ENCODE measurements around the gene EDA.

Gene EDA

DNA sequence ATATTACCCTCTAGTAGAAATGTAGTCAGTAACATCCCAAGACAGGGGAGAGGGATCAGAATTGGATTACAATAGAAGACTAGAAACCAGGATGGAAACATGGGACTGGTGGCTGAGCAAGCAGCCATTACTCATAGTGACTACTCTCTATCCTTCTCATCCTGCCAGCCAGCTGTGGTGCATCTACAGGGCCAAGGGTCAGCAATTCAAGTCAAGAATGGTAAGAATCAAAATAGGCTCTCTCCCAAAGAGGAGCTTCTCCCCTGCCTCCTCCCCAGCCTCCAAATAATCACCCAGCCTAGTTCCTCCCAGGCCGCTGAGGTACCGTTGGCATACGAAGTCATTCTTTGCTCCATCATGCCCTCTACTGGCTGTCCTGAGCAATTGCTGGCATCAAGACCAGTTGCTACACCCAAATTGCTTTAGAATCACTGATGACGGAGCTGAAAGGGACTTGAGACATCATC, 414.4 kb downstream of the EDA start:
- no peak for DNase-seq

DNA sequence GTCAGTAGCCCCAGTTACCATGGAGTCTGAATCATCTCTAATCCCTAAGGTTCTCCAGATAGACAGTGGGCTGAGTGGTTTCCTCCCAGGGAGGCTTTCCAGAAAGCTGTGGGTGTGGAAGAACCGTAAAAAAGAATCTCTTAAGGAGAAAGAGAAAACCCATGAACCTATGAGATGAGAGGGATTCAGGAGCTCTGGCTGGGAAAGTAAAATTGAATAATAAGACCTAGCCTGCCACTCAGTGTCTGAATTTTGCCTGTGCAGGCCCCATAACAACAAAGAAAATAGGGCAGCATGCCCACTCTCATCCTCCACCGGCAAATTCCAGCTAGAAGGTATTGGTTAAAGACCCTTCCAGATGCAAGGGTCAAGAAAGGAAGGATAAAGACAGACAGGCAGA, 416.9 kb downstream of the EDA start:
- no peak for DNase-seq

DNA sequence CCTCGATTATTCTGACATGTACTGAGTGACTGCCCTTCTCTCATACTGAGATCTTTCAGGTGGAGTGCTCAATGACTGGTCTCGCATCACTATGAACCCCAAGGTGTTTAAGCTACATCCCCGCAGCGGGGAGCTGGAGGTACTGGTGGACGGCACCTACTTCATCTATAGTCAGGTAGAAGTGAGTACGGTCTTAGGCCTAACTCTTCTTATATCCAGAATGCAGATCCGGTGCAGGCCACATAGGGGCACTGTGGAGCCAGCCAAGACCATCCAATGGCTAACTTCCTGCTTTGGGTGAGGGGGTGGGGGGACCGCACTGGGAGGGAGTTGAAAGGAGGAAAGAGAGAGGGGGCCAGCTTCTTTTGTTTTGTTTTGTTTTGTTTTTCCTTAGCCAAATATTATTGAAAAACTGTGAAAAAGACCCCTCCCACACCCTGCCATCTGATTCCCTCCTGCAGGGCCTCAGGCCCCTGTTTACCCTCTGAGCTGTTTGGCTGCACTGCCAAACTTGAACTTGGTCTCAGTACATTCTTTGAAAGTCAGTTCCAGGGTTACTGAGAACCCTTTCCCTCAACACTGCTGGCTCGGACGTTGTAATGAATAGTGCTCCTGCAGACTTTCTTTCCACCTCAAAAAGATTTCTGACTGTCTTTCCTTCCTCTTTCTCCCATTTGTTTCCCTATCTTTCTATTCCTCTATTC, 417.6 kb downstream of the EDA start:
- no peak for DNase-seq

DNA sequence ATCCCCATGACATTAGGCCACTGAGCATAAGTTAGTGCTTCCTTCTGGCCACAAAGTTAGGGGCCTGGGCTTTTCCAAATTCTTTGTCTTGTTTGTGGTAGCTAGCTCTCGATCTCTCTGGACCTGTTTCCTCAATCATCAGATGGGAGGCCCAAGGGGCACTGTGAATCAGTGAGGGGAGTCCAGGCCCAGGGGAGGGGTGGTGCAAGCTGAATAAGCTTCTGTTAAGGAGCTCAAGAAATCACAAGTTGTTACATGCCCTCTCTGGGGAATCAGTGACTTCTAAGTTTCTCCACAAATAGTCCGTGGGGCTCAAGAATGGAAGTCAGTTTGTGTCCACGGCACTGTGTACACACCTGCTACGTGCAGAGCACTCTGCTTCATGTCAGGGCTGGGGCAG, 418.7 kb downstream of the EDA start:
- no peak for DNase-seq

DNA sequence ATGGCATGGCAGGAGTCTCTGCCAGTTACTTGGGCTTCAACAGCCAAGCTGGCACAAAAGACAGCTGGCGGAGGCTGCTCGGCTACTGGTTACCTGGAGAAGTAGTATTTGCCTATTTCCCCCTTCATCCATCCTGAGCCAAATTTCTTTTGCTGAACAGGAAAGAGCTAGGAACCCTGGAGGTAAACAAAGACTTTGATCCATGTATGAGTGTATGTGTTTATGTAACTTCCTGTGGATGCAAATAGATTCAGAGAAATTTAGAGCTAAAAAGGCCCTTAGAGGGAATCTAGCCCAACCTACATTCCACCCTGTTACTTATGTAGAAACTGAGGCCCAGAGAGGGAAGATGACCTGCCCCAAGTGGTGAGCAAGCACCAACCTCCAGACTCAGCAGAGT, 422.6 kb downstream of the EDA start:
- no peak for DNase-seq

DNA sequence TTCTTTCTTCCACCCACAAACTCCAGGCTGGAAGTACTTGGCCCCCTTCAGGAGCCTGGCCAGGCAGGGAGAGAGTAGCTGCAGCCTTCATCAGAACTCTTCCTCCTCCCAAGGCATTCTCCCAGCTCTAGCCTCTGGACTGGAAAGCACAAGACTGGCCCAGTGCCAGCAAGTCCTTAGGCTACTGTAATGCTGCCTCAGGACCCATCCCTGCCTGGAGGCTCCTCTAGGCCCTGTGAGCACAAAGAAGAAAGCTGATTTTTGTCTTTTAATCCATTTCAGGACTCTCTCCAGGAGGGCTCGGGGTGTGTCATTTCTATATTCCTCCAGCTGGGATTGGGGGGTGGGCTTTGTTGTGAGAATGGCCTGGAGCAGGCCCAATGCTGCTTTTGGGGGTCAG, 423.0 kb downstream of the EDA start:
- no peak for DNase-seq

DNA sequence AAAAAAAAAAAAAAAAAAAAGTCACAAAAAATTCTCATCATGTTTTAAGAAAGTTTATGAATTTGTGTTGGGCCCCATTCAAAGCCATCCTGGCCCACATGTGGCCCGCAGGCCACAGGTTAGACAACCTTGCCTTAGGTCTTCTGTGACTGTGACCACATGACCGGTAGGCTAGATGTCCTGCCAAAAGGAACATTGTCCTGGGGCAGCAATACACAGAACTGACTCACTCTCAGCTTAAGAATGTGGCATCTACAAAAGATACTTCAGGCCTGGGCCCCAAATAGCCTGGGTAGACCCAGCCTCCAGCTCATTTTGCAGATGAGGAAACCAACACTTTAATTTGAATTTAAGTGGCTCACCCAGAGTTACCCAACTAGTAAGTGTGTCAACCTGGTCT, 423.8 kb downstream of the EDA start:
- no peak for DNase-seq

DNA sequence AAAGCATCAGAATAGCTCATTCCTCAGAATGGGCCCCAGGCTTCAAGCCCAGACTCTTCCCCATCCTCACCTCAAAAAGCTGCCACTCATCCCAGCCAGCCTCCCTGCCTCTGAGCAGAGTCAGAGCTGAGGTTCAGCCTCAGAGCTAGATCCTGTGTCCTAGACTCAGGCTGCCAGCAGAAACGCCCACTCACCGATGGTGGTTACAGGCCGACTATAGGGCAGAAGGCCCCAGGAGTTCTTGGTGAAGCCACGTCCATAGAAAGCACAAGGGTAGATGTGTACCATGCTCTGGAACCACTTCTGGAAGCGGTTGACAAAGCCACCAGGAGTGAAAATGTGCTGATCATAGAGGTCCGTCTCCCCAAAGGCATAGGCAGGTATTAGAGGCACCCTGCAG, 426.1 kb downstream of the EDA start:
- DNase-seq, result no peak

DNA sequence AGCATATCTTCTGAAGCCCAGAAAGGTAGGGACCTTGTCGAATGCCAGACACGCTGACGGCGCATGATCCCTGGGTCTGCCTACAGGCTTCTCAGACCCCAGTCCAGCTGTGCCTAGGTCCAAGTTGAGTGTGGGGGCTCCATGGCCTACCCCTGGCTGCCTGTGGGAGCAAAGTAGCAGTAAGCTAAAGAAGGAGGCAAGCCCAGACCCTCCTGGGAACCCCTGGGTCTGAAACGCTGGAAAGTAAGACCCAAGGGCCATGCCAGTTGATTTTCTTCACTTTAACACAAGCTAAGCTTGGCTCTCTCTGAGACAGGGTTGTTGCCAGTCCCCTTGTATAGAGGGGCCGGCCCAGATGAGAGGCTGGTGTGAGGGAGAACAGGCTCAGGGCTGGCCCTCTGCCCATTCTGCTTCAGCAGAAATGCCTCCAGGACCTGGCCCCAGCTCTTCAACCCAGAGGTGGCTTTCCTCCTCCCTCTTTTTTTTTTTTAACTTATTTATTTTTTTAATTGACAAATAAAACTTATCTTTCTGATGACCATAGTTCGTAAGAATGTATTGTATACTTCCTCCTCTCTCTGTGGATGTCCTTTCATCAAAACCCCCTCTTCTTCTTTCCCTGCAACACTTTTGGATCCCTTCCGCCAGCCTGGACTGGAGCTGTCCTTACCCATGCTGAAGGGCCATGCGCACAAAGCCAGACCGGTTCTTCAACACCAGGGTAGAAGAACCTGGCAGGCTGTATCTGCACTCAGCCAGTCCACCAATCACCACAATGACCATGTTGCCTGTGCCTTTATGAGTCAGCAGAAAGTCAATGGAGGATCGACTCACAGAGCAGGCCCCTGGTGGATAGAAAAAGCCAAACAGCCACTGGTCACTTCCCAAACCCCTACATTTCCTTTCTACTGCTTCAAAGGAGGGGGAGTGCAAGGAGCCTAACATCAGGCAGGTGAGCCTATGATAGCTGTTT, 426.8 kb downstream of the EDA start:
- DNase-seq, result no peak

DNA sequence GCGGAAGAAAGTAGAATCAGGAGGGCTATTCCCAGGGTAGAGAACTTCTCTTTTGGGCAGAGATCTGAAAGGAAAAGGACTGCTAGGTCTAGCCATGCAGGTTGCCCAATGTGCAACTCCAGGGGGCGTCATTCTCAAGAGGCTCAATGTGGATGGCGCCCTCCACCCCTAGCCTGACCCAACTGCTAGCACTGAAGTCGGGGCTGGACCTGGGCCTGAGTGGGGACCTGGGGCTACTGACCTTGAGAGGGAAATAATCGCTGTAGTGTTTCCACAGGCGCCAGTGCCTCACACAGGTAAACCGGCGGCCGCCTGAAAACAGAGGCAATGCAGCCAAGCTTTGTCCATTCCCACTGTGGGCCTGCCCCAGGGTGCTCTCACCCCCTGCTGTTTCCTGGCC, 427.8 kb downstream of the EDA start:
- DNase-seq, result no peak

DNA sequence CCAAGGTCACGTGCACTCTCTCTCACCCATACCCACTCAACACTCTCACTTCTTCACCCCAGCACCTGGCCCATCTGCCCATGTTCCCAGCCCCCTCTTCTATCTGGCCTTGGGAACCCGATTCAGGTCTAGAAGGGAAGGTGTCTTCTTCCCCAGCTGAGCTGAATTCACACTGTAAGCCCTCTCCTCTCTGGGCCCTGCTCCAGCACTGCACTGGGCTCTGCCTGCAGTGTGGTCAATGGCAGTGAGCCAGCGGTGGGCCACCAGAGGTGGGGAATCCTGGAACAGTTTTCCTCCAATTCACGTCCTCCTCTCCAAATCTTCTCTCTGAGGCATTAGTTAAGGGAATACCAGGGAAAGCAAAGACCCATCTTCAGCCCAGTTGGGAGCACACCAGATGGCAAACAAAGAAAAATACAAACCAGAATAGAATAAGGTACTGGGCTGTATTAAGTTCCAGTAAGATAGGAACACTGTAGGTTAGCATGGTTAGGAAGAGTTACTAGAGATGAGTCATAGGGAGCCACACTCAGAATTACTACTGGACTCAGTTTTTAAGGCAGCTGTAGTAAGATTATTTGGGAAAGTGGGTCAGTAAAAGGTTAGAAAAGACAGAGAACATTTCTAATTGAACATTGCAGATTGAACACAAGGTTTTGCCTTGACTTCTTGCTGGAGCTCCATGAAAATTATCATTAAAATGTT, 428.8 kb downstream of the EDA start:
- DNase-seq, result no peak

DNA sequence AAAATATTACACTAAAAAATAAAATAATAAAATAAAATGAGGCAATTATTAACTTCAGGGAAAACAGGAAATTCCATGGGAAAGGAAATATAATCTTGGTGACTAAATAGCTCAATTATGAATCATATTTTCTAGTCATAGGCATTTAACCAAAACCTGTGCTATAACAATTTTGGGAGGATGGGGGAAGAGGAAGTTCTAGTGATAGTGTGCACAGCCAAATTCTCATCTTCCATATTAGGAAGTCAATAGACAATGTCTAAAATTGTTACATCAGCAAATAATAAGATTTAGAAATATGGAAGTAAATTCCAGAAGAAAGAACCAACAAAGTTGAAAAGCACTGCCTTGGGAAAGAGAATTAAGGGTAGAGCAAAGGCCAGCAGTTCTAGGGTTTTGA, 431.1 kb downstream of the EDA start:
- DNase-seq, result no peak

DNA sequence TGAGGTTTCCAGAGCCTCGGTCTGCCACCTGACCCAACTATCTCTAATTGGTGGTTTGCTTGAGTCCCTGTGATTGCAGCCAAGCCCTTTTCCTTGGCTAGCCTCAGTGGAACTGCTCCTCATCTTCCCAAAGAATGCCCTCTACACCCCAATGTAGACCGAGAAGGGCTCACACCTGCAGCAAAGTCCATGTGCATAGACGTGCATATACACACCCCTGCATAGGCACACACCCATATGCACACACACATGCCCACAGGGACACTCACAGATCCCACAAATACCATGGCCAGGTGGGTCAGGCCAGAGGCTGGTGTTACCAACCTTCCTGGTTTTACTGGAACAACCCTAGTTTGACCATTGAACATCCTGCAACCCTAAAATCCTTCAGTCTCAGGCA, 433.5 kb downstream of the EDA start:
- no peak for DNase-seq

DNA sequence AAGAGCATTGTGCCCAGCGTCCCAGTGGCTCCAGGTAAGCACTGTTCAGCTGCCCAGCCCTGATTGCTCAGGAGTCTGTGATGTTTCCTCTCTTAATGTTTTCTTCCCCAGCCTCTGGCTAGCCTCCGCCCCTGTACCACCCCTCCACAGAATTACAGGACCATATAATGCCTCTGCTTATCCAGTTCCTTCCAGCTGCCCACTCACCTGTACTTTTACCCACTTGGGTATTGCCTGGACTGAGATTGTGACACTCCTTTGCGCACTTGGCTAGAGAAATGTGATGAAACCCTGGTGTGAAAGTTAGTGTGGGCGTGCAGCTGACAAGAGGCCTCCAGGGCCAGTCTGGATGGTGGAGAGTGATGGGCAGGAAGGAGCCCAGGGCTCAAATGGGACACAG, 434.0 kb downstream of the EDA start, which contains the start of gene AWAT2:
TSS of gene AWAT2 (minus strand) at position 14 of the 400 bp plus-strand sequence. CDS start at position 8, 6 bp downstream.
- no peak for DNase-seq

DNA sequence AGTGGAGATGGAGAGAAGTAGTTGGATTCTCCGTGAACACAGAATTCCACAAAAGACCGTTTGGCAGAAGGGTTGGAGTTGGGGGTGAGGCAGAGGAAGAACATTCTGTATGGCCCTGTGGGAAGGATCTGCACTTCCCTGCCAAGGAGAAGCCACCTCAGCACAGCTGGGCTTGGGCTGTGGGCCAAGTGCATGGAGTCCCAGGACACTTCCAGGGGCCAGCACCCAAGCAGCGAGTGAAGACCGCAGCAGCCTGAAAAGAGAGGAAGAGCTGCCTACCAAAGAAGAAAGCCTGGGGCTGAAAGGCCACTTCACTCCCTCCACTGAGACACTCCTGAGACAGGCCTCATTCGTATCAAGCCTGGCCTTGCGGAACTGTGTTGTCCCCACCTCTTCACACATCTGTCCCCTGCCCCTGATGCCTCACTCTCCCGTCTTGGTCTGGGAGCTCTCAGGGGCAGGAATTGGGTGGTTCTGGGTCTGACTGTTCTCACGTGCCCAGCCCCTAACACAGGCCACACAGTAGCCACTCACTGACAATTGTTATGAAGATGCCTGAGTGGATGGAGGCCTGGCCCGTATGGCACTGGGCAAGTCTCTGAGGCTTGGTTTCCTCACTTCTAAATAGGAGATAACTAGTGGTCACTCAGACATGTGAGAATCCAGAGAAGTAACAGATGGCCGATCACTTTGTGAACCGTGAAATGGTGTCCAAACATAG, 437.1 kb downstream of the EDA start:
- no peak for DNase-seq

DNA sequence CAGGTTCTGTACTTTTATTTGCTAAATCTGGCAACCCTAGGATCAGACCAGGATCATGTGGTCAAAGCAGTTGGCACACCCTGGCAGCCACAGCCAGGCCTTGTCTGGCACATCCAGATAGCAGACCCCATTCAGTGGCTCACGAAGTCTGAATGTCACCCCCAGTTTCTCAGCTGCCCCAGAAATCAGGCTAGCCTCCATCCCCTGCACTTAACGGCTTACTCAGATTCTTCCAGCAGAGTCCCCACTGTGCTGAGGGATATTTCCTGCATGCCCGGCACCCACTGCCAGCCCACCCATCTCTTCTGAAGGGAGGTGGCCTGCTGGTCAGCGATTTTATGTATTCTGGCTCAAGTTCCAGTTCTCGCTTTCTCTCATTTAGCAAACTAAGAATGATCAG, 438.5 kb downstream of the EDA start:
- no peak for DNase-seq

DNA sequence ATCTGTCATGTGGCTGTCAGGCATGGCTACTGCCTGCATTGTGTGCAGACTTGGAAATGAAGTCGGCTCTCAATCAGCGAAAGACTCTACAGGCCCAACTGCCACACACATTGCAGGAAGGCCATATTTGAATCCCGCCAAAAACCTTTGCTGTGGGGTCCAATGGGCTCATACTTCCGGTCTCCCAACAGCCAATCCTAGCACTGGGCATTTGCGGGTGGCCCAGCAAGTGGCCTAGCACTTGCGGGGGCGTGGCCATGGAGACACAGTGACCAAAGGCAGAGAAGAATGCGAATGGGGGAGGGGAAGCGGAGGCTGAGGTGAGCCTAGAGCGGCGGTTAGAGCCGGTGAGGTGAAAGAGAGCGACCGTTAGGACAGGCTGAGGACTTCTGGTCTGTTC, 446.2 kb downstream of the EDA start, which contains the start of gene OTUD6A:
TSS of gene OTUD6A (plus strand) at position 382 of the 400 bp plus-strand sequence. CDS start 68 bp downstream, outside the sequence.
- no peak for DNase-seq

DNA sequence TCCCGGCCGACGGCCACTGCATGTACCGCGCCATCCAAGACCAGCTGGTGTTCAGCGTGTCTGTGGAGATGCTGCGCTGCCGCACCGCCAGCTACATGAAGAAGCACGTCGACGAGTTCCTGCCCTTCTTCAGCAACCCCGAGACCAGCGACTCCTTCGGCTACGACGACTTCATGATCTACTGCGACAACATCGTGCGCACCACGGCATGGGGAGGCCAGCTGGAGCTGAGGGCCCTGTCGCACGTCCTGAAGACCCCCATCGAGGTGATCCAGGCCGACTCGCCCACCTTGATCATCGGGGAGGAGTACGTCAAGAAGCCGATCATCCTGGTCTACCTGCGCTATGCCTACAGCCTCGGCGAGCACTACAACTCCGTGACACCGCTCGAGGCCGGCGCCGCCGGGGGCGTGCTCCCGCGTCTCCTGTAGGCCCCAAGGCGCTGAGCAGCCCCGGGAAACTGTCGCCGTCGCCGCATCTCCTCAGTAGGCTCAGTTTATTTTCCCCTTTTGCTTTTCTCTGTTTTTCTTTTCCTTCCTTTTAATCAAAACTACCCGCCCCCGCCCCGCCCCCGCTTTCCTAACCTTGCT, 447.1 kb downstream of the EDA start:
- DNase-seq, result no peak

DNA sequence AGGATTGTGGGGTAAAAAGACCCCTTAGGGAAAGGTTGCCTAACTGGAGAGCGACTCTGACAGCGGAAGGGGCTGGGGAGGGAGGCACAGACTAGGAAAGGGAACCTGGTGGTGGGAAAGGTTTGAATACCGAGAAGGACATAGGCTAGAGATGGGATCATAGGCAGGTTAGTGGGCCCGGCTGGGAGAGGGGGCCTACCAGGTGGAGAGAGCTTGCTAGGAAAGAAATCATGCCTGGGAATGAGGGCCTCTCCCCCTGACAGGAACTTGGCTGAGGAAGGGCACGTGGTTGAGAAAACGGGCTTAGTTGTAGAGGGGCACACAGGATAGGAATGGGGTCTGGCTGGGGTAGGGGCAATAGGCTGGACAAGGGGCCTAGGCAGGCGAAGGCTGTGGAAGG, 450.7 kb downstream of the EDA start:
- DNase-seq, result no peak

DNA sequence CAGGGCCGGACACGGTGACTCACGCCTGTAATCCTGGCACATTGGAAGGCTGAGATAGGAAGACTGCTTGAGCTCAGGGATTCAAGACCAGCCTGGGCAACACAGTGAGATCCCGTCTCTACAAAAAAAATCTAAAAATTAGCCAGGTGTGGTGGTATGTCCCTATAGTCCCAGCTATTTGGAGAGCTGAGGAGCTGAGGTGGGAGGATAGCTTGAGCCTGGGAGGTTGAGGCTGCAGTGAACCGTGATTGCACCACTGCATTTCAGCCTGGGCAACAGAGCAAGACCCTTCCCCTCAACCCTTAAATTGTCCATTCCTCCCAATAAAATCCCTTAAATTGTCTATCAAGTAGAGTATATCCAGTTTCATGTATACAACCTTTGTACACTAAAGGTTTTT, 463.4 kb downstream of the EDA start:
- DNase-seq, result no peak

DNA sequence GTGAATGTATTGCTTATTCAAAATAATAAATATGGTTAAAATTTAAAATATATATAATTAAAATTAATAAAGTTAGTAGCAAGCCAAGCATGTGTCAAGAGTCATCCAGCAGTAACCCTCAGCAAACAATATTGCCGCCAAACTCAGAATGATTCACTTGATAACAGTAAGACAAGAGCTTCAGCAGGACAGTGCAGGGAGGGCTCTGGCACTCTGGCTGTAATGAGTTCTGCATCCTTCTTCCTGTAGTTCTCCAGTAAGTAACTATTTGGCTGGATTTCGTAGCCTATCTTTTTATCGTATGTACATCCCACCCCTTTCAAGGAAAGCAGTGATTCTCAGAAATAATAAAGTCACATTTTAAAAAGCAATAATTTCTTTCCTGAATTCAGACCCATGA, 464.0 kb downstream of the EDA start:
- no peak for DNase-seq

DNA sequence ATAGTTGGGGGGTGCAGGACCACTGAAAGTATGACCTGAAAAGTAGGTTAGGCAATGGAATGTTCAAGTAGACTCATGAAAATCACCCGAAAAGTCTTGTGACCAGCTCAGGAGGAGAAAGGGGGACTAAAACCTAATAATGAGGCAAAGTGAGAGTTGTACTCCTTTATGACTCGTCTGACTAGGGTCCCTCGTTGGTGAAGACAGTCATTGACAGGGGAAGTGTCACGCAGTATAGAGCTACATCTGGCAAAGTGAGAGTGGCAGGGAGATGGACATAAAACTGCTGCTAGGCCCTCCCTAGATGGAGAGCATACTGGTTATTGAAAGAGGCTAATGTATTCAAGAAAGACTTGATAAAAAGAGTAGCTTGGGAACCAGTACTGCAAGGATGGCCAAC, 466.8 kb downstream of the EDA start:
- DNase-seq, result no peak

All from NCI-H1436 treated with DMSO at 0.1 percent for 48 hours (cell line).